HG03280 (cell line): ENCODE data around the gene NDOR1.

ENCODE experiments used
- ATAC-seq: cut with Tn5 transposase; IDR thresholded peaks from one replicate; pipeline ENCODE4 v1.9.1; 2021; ENCODE audit warnings: mild to moderate bottlenecking, moderate library complexity; ENCODE audit not compliant: unreplicated experiment

Gene NDOR1

GRCh38 chr9:137167277-137167746, 38.2 kb upstream of the NDOR1 start:
- no peak for ATAC-seq

GRCh38 chr9:137167747-137168572, 37.5 kb upstream of the NDOR1 start:
- ATAC-seq, result no peak

GRCh38 chr9:137168573-137168903, 37.0 kb upstream of the NDOR1 start:
- no peak for ATAC-seq

- ATAC-seq, result no peak
Measured at GRCh38 chr9:137168904-137169856, 36.3 kb upstream of the NDOR1 start.

GRCh38 chr9:137169896-137170358, 35.6 kb upstream of the NDOR1 start, which contains the start of gene LRRC26:
LRRC26 (minus strand) TSS chr9:137170051; CDS start chr9:137169943, 108 bp downstream.
- no peak for ATAC-seq

GRCh38 chr9:137170486-137171148, 34.9 kb upstream of the NDOR1 start:
- no peak for ATAC-seq

- ATAC-seq, result no peak
Measured at GRCh38 chr9:137171149-137171900, 34.2 kb upstream of the NDOR1 start.

GRCh38 chr9:137172901-137173795, 32.4 kb upstream of the NDOR1 start:
- ATAC-seq, result no peak

- no peak for ATAC-seq
Measured at GRCh38 chr9:137173796-137174664, 31.5 kb upstream of the NDOR1 start.

- ATAC-seq, result no peak
Measured at GRCh38 chr9:137174722-137175293, 30.7 kb upstream of the NDOR1 start.

GRCh38 chr9:137175345-137175961, 30.0 kb upstream of the NDOR1 start:
- no peak for ATAC-seq

- no peak for ATAC-seq
Measured at GRCh38 chr9:137176302-137177182, 29.0 kb upstream of the NDOR1 start.

GRCh38 chr9:137178201-137178938, 27.1 kb upstream of the NDOR1 start:
- ATAC-seq, result no peak

GRCh38 chr9:137178939-137179630, 26.4 kb upstream of the NDOR1 start:
- ATAC-seq, result no peak

- no peak for ATAC-seq
Measured at GRCh38 chr9:137179761-137180160, 25.7 kb upstream of the NDOR1 start.
